Measurements from ENCODE around the gene SPAAR.

SPAAR gene

GRCh38 chr9:35937227-35937626 is 27.9 kb downstream of the SPAAR start:
- DNase-seq (ENCODE audit: low spot score): no peak
- no peak for TF ChIP-seq CTCF (IDR thresholded peaks at IDR 0.05; ENCODE audit: extremely low read depth, insufficient read depth, missing control alignments)
- in situ Hi-C loops (cut with MboI; ENCODE audit: low pct_unique_long_range_greater_than_20kb, low sequenced_read_pairs, unreplicated experiment): no loop called here

DNA sequence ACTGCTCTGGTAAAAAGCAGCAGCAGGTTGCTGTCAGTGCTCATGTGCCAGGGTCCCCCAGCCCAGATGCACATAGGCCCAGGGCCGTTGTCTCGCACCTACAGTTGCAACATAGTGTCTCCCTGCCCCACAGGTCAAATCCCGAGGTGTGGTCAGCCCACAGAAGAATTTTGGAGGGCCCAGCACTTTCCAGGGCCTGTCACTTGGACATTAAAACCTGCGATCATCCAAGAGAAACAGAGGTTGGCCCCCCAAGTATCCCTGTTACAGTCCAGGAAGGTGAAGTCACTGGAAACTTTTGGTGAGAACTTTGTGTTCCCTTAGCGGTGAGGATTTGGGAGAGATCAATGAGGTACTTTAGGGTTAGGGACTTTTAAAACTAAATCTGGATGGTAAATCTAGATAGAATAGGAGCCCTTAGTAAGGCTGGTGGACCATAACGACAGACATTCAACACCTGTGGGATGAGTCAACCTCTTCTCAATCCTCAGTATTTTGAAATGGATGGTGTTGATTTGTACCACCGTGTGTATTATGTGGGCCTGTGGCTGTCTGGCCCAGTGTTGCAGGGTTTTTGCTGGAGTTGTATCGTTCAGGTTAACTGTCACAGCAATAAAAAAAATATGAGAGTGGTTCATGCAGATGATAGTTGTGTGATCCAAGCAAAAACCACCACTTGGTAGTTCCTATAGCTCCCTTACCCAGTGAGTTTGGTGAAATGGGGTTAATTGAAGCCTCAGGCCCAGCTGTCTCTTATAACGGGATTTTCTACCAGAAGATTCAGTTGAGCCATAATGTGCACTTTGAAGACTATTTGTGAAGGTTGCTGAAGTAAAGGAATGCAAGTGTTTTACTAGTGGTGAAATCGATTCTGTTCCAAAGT is 29.4 kb downstream of the SPAAR start:
- DNase-seq (ENCODE audit: low spot score): no peak
- in situ Hi-C loops (cut with MboI; ENCODE audit: low pct_unique_long_range_greater_than_20kb, low sequenced_read_pairs, unreplicated experiment): no loop called here
- TF ChIP-seq CTCF (IDR thresholded peaks at IDR 0.05; ENCODE audit: extremely low read depth, insufficient read depth, missing control alignments): no peak

- in situ Hi-C loops (cut with MboI; ENCODE audit: low pct_unique_long_range_greater_than_20kb, low sequenced_read_pairs, unreplicated experiment): no loop called here
- no peak for DNase-seq (ENCODE audit: low spot score)
- TF ChIP-seq CTCF (IDR thresholded peaks at IDR 0.05; ENCODE audit: extremely low read depth, insufficient read depth, missing control alignments): no peak
These were observed 30.5 kb downstream of the SPAAR start for GRCh38 chr9:35939679-35940250.

GRCh38 chr9:35940458-35941407 is 31.4 kb downstream of the SPAAR start:
- DNase-seq (ENCODE audit: low spot score): no peak
- in situ Hi-C loops (cut with MboI; ENCODE audit: low pct_unique_long_range_greater_than_20kb, low sequenced_read_pairs, unreplicated experiment): no loop called here

GRCh38 chr9:35942286-35942685 is 33.0 kb downstream of the SPAAR start:
- no peak for DNase-seq (ENCODE audit: low spot score)
- in situ Hi-C loops (cut with MboI; ENCODE audit: low pct_unique_long_range_greater_than_20kb, low sequenced_read_pairs, unreplicated experiment): no loop called here
- TF ChIP-seq CTCF (IDR thresholded peaks at IDR 0.05; ENCODE audit: extremely low read depth, insufficient read depth, missing control alignments): no peak

More at GRCh38 chr9:35940458-35941407, 31.4 kb downstream of the SPAAR start:
- no peak for TF ChIP-seq CTCF (IDR thresholded peaks at IDR 0.05; ENCODE audit: extremely low read depth, insufficient read depth, missing control alignments)

DNA sequence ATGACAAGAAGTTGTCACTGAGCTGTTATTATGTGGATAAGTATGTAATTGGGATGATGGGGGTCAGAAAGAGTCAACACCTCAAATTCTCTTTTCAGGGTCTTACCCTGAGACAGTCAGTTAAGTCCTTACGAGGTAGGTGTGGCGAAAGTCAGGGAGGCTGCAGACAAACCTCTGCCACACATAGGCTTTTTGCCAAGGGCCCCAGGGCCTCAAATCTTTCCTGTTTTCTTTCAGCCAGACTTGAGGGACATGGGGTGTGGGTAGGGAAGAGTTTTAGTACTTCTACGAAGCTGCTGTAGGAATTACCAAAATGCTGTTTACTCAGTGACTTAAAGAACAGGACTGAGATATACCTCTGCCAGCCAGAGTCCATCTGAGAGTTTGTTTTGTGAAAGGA is 34.9 kb downstream of the SPAAR start:
- in situ Hi-C loops (cut with MboI; ENCODE audit: low pct_unique_long_range_greater_than_20kb, low sequenced_read_pairs, unreplicated experiment): no loop called here
- TF ChIP-seq CTCF (IDR thresholded peaks at IDR 0.05; ENCODE audit: extremely low read depth, insufficient read depth, missing control alignments): no peak
- no peak for DNase-seq (ENCODE audit: low spot score)

All from GM13977 (cell line).